NCI-H146 treated with DMSO at 0.1 percent for 48 hours (cell line): ENCODE measurements around the gene TMPRSS11E.
"Not testable (repeated sequence)": the region's sequence is repeated elsewhere in the genome, so short reads cannot be mapped to it uniquely, and the experiment has no call there.

Source experiments
- DNase-seq: peaks from one replicate; lab custom pipeline; 2025; ENCODE audit not compliant: unreplicated experiment; lab: John Stamatoyannopoulos, UW

The TMPRSS11E gene

DNA sequence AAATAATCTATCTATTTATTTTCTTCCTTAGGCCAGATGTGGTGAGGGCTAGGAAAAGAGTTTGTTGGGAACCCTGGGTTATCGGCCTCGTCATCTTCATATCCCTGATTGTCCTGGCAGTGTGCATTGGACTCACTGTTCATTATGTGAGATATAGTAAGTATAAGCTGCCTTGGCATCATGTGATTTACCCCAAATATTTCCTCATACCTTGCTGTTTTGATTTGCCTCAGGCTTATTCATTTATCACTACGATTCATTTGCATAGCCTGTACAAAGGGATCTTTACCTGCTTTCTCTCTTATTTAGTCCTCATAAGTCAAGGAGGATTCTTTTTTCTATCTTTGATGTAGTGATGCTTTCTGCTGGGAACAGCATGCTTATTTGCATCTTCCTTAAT lies 14.5 kb downstream of the TMPRSS11E start:
- DNase-seq: no peak

DNA sequence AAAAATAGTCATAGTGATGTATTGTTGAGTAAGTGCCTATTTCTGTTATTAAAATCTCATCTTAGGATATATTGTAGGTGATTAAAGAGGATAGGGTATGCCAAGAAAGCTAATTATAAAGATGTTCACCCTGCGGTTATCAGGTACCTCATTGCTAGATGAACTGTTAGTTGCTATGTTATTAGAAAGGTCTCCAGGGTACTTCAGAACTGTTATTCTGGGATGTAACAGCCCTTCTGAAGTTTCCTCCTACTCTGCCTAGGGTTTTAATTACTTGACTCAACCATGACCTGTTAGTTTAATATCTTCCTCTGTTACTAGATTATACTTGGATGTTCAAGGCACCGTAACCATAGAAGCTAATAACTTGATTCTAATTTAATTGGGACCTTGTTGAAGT lies 15.4 kb downstream of the TMPRSS11E start:
- no peak for DNase-seq

- no peak for DNase-seq
These were observed 16.5 kb downstream of the TMPRSS11E start for GRCh38 chr4:68463796-68464195.

DNA sequence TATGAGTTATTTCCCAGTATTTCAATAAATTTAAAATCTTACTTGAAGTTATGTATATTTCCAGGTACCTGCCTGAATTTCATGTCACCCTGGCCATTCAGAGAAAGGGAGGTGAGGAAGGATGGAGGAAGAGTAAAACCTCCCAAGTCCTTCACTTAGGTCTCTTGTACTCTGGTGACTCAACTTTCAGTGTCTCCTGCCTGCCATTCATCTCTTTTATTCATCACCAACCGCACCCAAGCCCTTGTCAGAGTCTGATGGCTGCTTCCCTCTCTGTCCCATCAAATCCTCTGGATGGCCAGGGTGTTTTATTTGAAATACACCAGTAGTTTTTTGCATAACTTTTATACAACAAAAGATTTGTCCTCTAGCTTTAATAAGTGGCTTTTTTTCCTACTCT lies 17.8 kb downstream of the TMPRSS11E start:
- DNase-seq: no peak

- no peak for DNase-seq
These were observed 18.9 kb downstream of the TMPRSS11E start for GRCh38 chr4:68466185-68466584.

DNA sequence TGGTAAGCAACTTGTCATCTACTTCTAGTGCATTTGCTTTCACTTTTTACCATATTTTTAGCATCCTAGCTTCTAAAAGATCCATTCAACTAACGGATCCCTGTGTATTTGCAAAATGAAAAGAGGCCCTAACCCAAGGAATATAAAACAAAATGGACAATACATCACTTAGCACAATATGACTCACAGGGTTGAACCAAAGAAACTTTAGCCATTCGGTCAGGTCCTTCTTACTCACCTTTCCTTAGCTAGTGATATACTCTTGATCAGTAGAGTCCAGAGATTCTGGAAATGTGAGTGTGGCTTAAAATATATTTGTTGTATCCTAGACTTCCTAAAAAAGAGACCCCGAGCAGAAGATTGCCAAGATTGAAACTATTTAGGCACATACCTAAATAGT lies 19.5 kb downstream of the TMPRSS11E start:
- no peak for DNase-seq

DNA sequence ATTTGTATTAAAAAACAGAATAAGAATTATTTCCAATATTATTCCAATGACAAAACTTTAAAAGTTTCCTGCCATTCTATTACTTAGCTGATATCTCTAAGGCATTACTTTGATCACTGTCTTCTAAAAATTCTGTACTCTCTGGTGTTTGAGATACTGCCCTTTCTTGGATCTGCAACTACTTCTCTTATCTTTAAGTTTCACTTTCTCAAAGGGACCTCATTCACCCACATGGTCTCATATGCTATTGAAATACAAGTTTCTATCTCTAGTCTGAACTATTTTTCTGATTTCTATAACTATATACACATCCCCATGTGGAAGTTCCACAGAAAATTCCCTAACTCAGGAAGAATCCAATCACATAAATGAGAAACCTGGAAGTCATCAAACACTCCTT lies 22.2 kb downstream of the TMPRSS11E start:
- no peak for DNase-seq

DNA sequence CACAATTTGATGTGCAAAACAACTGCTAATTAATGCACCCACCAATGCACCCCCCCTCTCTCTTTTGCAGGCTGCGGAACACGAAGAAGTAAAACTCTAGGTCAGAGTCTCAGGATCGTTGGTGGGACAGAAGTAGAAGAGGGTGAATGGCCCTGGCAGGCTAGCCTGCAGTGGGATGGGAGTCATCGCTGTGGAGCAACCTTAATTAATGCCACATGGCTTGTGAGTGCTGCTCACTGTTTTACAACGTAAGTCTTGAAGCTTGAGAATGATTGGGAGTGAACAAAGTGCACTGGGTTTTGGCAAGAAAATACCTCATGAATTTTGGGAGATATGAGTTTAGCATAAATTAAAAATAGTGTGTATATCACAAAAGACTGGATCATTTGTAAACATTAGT lies 28.9 kb downstream of the TMPRSS11E start:
- no peak for DNase-seq

- no peak for DNase-seq
These were observed 42.1 kb downstream of the TMPRSS11E start for GRCh38 chr4:68489338-68489737.

GRCh38 chr4:68490826-68491457 lies 43.7 kb downstream of the TMPRSS11E start:
- peak; percentile 73 for DNase-seq

- DNase-seq: no peak
These were observed 47.4 kb downstream of the TMPRSS11E start for GRCh38 chr4:68494688-68495087.

DNA sequence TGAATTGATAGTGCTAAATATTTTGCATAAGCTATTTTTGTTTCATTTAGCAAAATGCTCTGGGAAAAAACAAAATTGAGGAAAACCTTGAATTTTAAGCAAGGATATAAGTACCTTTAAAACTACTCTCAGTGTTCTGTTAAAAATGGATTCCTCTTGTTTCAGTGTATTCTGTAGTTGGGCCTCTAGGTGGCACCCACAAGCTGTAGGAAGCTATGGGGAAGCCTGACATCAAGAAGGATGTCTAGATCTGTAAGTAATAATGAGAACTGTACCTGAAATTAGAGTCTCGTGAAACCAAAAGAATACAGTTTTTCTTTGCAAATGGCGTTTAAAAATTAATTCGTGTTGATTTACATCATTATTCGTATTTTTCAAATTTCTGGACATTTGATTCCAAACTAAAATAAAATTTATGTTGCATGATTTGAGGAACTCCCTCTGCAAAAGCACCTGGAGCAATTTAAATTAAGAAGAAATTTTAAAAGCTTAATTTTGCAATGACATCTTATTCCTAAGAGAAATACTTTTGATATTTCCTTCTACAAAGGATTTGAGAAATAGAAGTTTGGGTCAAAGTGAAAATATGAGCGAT lies 51.2 kb downstream of the TMPRSS11E start:
- DNase-seq: peak; percentile 66

GRCh38 chr4:68499021-68499420 lies 51.8 kb downstream of the TMPRSS11E start:
- no peak for DNase-seq

DNA sequence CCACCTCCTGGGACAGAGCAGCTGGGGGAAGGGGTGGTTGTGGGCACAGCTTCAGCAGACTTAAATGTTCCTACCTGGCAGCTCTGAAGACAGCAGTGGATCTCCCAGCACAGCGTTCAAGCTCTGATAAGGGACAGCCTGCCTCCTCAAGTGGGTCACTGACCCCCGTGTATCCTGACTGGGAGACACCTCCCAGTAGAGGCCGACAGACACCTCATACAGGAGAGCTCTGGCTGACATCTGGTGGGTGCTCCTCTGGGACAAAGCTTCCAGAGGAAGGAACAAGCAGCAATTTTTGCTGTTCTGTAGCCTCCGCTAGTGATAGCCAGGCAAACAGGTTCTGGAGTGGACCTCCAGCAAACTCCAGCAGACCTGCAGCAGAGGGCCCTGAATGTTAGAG lies 56.2 kb downstream of the TMPRSS11E start:
- DNase-seq: not testable (repeated sequence)

DNA sequence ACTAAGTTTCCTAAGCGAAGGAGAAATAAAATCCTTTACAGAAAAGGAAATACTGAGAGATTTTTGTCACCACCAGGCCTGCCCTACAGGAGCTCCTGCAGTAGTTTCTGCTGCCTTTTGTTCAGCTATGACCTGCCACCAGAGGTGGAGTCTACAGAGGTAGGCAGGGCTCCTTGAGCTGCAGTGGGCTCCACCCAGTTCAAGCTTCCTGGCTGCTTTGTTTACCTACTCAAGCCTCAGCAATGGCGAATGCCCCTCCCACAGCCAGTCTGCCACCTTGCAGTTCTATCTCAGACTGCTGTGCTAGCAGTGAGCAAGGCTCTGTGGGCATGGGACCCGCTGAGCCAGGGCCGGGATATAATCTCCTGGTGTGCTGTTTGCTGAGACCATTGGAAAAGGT lies 57.6 kb downstream of the TMPRSS11E start:
- not testable (repeated sequence) for DNase-seq

DNA sequence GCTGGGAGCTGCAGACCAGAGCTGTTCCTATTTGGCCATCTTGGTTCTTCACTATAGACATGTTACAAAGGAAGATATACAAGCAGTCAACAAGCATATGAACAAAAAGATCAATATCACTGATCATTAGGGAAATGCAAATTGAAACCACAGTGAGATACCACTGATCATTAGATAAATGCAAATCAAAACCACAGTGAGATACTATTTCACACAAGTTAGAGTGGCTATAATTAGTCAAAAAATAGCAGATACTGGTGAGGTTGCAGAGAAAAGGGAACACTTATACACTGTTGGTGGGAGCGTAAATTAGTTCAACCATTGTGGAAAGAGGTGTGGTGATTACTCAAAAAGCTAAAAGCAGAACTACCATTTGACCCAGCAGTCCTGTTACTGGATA lies 58.2 kb downstream of the TMPRSS11E start:
- DNase-seq: not testable (repeated sequence)

GRCh38 chr4:68518889-68519288 lies 71.6 kb downstream of the TMPRSS11E start:
- no peak for DNase-seq

DNA sequence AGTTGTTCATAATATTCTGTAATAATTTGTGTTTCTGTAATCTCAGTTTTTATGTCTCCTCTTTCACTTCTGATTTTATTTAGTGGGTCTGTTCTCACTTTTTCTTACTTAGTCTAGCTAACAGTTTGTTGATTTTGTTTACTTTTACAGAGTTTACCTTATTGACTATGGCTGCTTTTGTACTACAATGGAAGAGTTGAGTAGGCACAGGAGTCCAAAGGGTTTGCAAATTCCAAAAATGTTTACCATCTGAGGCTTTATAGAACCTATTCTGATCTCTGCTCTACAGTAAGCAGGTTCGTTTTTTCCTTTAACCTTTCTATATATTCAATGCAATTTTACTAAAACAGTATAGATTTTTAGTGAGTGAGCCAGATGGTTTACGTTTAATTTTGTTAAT lies 73.7 kb downstream of the TMPRSS11E start:
- DNase-seq: no peak

DNA sequence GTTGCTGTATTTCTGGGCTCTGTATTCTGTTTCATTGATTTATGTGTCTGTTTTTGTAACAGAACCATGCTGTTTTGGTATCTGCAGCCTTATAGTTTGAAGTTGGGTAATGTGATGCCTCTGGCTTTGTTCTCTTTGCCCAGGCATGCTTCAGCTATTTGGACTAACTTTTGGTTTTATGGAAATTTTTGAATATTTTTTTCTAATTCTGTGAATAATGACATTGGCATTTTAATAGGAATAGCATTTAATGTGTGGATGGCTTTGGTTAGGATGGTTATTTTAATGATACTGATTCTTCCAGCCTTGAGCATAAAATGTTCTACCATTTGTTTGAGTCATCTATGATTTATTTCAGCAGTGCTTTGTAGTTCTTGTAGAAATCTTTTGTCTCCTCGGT lies 75.0 kb downstream of the TMPRSS11E start:
- DNase-seq: not testable (repeated sequence)

GRCh38 chr4:68535974-68536373 lies 88.7 kb downstream of the TMPRSS11E start:
- no peak for DNase-seq

DNA sequence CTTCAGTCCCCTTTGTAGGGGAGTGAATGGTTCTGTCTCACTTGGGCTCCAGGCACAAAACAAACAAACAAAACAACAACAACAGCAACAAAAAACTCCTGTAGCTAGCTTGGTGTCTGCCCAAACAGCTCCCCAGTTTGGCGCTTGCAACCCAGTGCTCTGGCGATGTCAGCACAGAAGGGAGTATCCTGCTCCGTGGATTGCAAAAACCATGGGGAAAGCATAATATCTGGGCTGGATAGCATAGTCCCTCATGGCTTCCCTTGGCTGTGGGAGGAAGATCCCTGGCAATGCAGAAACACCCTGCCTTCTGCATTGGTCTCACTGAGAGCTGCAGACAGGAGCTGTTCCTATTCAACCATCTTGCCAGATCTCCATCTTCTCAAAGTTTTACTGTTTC lies 89.1 kb downstream of the TMPRSS11E start:
- no peak for DNase-seq

GRCh38 chr4:68542742-68543141 lies 95.5 kb downstream of the TMPRSS11E start:
- DNase-seq: not testable (repeated sequence)
